T-helper 2 cell (primary cell): ENCODE data around the gene MTMR2.
"Not testable (repeated sequence)": the region's sequence is repeated elsewhere in the genome, so short reads cannot be mapped to it uniquely, and the experiment has no call there.

Source experiments
- DNase-seq, 5 experiments: peaks; one replicate each; pipeline versions ENCODE4 v3.0.0 to v3.0.0-alpha.2; 2012 to 2022

MTMR2 gene

GRCh38 chr11:95883381-95883780 lies 40.5 kb downstream of the MTMR2 start:
- DNase-seq = no peak

GRCh38 chr11:95877291-95877690 lies 46.6 kb downstream of the MTMR2 start:
- DNase-seq = no peak

- not testable (repeated sequence) for DNase-seq
Observed at GRCh38 chr11:95870877-95871276, 53.0 kb downstream of the MTMR2 start.

DNA sequence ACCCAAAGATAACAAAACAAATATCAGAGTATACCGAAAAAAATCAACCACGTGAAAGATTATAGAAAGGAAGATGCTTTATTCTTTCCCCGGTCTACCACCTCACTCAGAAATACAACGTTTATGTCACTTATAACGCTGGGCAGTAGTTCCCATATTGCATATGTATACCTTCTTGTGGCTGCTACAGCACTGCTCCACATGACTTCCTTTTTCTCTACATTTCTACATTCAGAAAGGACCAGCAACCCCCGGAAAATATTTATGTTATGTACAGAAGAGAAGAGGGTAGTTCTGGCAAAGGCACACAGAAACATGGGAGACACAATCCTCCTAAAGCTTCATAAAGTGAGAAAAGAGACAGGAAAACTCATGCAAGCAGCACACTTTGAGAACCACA lies 56.8 kb downstream of the MTMR2 start:
- DNase-seq = no peak

DNA sequence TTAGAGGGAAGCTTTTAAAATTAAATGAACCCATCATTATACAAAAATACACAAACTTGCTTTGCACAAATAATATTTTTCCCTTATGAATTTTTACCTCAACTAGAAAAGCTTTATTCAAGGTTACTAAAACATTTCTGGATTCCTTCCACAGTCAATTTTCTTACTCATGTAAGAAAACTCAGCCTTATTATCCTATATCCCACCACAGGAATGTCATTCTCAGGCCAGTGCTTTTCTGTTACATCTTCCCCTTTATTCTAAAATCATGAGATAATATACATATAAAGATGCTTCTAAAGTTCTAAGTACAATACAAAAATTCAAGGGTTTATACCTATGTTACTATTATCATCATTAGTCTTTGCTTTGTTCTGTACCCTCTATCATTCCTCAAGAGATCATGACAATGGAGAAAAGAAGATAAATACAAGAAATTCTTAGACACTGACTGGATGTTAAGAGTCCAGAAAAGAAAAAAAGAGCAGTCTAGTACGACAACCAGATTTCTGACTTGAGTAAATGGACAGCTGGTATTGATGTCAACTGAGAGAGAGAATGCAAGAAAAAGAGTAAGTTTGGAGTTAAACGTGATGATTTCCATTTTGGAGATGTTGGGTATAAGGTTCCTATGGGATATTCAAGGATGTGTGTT lies 60.3 kb downstream of the MTMR2 start:
- DNase-seq = no peak

GRCh38 chr11:95860024-95860423 lies 63.9 kb downstream of the MTMR2 start:
- peak in 1 of 5 experiments; percentile 55 for DNase-seq

- not testable (repeated sequence) for DNase-seq
Observed at GRCh38 chr11:95854362-95854761, 69.5 kb downstream of the MTMR2 start.

- no peak for DNase-seq
Observed at GRCh38 chr11:95853862-95854261, 70.0 kb downstream of the MTMR2 start.

DNA sequence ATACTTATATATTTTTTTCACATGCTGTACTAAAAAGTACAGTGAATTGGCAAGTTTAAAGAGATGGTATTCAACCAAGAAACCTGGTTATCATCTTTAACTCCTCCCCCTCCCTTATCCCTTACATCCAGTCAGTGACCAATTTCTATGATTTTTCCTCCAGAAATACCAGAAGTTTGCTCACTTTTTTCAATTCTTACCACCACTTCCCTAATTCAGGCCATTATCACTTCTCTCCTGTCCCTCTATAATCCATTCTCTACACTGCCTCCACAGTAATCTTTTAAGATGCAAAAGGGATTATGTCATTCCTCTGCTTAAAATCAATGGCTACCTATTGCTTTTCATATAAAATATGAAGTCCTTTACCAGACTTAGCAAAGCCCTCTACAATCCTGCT lies 70.8 kb downstream of the MTMR2 start:
- no peak for DNase-seq

GRCh38 chr11:95850137-95850536 lies 73.8 kb downstream of the MTMR2 start:
- no peak for DNase-seq

- DNase-seq = peak in 1 of 5 experiments; percentile 25
Observed at GRCh38 chr11:95849087-95849825, 74.7 kb downstream of the MTMR2 start.

DNA sequence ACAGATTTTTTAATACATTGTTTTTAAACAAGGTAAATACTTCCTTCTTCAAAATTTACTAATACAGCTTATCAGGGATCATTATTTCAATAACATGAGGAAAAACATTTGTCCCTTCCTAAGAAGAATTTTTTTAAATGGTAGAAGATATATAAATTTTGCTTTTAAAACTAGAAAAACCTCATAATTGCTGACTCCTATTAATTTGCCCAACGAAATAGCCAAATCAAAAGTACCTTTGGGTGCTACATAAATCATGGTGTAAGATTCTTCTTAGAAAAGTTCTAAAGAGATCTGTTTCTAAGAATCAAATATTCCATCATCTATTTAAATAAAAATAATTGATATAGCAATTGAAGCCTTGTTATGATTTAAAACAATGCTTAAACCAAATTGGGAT lies 78.7 kb downstream of the MTMR2 start:
- no peak for DNase-seq

DNA sequence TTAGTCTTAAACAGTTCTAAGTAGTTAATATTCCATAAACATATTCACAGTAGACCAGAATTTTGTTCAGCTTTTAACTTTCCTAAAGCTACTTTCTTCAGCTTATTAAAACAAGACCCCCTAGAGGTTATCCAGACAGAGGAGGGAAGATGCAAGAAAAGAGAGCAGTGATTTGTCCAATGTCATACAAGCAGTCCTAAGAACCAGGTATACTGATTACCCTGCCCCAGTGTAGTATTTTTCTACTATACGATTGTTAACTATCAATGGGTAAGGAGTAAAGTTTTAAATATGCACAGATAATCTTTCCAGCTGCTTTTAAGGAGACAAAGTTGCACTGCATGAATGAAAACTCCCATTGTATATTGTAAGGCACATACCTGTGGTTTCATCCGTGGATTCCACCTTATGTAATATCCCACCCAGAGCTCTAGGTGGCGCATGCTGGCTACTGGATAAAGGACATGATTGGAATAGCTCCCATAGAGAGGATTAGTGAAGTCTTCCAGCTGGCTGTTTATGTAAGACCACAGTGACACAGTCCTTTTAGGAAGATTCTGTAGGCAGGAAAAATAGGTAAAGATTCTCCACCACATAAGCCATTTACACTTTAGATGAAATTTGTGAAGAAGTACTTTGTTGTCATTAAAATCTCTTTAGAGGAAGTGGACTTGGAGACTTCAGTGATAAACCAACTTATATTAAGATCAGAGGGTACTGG lies 88.0 kb downstream of the MTMR2 start:
- DNase-seq = peak in 4 of 5 experiments; percentile 24 to 46 (median 29)

- no peak for DNase-seq
Observed at GRCh38 chr11:95835351-95835750, 88.6 kb downstream of the MTMR2 start.

DNA sequence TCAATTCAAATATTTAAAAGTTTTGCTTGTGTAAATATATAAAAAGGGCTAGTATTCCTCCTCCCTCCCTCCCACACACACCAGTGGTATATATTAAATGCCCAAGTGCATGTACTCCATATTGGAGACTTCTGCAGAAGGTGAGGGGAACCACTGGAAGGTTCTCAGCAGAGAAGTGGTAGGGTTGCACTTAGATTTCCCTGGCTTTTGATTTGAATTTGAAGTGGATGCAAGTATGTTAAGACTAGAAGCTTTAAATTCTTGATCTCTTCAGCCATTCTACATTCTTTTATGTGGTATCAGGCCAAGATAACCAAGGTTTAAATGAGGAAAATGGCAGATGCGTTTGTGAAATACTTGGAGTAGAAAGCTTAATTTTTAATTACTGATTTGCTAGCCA lies 90.5 kb downstream of the MTMR2 start:
- no peak for DNase-seq

DNA sequence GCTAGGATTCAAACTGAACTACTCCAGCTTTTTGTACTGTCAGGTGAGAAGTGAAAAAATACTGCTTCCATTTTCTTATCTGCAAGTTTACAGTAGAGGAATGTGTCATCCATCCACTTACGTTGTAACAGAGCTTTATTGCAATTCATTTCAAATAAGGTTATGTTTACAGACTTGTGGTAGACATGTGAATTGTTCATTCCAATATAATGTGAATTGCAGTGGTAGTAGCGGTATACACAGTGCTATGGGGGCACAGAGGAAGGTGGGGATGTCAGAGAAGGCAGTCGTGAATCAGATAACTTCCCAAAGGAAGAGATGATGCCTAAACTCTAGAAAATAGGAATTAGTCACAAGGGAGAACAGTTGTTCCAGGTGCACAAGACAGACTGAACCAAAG lies 91.1 kb downstream of the MTMR2 start:
- DNase-seq = peak in 1 of 5 experiments; percentile 4

DNA sequence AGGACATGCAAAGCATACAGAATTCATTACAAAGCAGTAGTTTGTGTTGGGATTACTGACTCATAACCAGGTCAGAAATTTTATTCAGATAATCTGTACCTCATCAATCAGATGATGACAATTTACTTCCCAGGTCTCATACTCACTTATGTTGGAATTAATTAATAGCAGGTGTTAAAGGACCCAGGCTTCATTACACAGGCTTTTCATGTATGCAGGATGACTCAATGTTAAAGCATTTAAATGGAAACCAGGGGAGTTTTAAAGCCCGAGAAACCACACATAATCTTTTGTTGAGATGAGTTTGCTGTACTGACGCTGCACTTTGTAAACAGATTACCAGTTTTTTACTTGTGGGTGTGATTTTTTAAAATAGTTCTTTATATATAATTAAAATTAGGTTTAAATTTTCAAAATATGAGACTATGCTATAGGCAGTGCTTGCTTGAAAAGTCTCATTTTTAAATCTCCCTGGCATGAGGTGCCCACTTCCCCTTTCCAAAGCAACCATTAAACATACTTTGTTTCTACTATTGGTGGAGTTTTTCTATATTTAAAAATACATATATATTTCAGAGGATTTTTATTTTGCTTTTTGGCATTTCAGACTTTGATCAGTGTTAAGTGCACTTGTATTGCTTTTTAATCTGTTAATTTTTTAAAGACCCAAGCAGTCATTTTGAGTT lies 92.6 kb downstream of the MTMR2 start:
- peak in 1 of 5 experiments; percentile 39 for DNase-seq

- DNase-seq = no peak
Observed at GRCh38 chr11:95829580-95830259, 94.2 kb downstream of the MTMR2 start.

DNA sequence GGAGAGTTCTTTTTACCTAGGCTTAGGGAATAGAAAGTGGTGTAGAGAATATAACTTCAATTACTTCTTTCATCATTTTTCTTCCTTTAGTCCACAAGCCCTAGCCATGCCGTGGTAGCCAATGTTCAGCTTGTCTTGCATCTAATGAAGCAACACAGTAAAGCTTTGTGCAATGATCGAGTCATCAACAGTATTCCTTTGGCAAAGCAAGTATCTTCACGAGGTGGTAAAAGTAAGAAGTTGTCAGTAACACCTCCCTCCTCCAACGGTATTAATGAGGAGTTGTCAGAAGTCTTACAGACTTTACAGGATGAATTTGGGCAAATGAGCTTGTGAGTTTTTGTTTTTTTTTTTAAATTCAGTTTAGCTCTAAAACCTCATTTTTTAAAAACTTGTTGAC lies 96.2 kb downstream of the MTMR2 start:
- DNase-seq = no peak

GRCh38 chr11:95821640-95822039 lies 102.3 kb downstream of the MTMR2 start:
- DNase-seq = no peak

- DNase-seq = no peak
Observed at GRCh38 chr11:95816037-95816436, 107.9 kb downstream of the MTMR2 start.

DNA sequence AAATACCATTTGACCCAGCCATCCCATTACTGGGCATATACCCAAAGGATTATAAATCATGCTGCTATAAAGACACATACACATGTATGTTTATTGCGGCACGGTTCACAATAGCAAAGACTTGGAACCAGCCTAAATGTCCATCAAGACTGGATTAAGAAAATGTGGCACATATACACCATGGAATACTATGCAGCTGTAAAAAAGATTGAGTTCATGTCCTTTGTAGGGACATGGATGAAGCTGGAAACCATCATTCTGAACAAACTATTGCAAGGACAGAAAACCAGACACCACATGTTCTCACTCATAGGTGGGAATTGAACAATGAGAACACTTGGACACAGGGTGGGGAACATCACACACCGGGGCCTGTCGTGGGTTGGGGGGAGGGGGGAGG lies 112.9 kb downstream of the MTMR2 start:
- DNase-seq = not testable (repeated sequence)

GRCh38 chr11:95806464-95806863 lies 117.4 kb downstream of the MTMR2 start:
- DNase-seq = not testable (repeated sequence)
